NCI-H82 treated with DMSO at 0.1 percent for 48 hours (cell line): ENCODE results near the gene ZMYM2.
"Not testable (repeated sequence)": the region's sequence is repeated elsewhere in the genome, so short reads cannot be mapped to it uniquely, and the experiment has no call there.

Experiments used
- DNase-seq: peaks from one replicate; lab custom pipeline; 2025; ENCODE audit not compliant: unreplicated experiment; lab: John Stamatoyannopoulos, UW

The ZMYM2 gene

DNA sequence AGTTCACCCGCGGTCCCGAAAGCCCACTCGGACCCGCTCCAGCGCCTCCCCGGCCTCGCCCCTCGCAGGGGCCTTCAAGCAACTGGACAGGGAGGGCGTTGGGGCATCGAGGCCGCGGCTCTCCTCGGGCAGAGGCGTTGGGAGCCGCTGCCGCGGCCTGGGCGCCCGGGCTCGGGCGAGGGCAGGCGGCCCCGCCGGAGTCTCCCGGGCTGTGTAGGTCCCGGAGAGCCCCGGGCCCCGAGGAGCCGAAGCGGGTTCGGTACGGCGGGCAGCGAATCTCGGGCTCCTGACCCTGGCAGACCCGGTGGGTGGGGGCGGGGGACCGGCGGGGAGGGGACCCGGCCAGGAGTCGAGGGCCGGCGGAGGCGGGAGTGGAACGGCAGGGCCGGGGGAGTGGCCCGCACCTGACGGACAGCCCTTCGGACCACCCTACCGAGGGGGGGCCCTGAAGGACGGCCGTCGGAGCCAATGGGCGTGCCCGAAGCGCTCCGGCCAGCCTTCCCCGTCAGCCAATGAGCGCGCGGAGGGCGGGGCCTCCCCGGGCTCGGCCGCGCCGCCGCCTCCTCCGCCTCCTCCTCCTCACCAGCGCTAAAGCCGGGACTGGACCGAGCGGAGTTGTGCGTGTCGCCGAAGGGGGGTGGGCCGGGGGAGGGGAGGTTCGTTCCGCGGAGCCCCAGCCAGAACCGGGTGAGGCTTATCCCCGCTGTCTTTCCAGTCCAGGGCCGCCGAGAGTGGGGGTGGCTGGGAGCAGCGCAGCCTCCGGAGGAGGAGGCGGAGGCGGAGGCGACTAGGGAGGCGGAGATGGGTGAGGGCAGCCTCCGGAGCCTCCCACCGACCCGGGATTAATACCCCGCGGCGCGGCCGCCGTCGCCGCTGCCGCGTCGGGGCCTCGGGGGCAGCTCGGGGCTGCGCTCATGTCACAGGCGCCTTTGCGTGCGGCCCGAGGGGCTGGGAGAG is at the start of gene ZMYM2:
Gene ZMYM2 (plus strand): TSS at position 573 of the 957 bp plus-strand sequence. CDS start 34,346 bp downstream, outside the sequence.
- DNase-seq, result peak; percentile 86

DNA sequence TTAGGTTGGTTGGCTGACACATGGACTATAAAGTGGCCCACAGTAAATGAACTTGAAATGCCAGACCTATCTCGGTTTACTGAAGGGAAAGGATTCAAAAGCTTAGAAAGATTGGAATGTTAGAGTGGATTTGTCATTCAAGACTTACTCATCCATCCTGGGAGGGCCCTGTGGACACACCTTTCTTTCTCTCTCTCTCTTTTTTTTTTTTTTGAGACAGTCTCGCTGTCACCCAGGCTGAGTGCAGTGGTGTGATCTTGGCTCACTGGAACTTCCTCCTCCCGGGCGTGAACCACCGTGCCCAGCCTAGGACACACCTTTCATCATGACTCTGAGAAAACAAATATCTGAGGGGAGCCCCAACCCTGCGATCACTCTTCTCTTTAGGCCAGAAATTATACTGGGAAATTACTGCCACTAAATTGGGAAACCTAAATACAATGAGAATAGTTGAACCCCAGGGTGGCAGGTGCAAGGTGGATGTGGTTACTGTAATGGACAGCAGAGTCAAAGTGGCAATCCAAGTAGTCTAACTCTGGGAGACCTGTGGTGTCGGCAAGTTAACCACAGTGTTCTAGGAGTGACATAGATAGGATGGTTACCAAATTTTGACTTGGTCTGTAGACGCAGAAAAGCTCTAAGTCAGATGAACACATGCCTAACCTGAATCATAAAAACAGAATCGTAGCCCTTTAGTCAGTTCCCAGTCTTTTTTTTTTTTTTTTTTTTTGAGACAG is 48.0 kb upstream of the ZMYM2 start:
- no peak for DNase-seq

- DNase-seq, result peak; percentile 46
Observed at GRCh38 chr13:19927117-19927748, 31.3 kb upstream of the ZMYM2 start.

GRCh38 chr13:19940106-19940505 is 18.4 kb upstream of the ZMYM2 start:
- no peak for DNase-seq

DNA sequence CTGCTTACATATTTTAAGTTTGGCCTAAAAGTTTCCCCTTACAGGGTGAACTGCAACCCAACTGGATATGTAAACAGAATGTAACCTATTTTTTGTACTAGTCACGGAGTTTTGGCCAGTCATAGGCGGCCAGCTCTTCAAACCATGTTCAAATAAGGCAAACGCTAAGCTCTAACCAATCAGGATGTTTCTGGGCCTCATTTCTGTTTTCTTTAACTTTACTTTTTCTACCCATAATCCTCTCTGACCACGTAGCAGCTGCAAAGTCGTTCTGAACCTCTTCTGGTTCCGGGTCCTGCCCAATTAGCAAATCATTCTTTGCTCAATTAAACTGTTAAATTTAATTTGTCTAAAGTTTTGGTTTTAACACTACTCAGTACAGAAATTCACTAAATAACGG is 8.2 kb upstream of the ZMYM2 start:
- no peak for DNase-seq

- DNase-seq, result no peak
Observed at GRCh38 chr13:19952850-19953249, 5.7 kb upstream of the ZMYM2 start.

- no peak for DNase-seq
Observed at GRCh38 chr13:19955873-19956559, 2.5 kb upstream of the ZMYM2 start.

DNA sequence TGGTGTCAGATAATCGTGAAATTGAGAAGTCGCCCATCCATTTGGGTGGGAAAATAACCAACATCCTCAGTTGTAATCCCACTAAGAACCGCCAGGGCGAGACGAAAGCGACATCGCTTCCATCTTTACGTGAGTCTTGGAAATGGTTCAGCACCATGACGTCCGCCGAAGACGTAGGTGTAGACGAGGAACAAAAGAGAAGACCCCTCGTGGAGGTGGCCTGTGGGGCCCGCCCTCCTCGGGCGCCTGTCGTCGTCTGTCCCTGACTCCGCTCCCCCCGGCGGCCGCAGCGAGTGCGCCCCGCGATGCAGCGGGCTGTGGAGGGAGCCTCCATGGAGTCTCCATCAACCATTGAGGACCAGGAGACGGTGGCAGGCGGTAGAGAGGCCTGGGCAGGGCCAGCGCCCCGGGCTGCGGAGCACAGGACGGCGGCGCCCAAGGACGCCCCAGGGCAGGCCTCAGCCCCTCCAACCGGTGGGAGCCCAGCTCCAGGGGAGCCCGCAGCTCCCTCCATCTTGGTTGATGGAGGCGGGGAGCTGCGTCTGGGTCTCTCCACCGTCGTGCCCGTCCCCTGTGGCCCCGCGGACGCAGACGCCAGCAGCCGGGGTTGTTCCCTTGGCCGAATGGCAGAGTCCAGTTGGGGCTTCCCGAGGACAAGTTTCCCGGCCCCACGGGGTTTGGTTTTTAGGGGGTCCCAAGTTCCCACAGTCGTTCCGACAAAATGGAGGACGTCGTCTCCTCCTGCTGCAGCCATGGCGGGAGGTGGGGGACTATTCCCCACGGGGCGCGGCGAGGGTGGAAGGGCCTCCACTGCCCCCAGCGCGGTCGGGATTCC is 990 bp upstream of the ZMYM2 start:
- DNase-seq, result peak; percentile 35

DNA sequence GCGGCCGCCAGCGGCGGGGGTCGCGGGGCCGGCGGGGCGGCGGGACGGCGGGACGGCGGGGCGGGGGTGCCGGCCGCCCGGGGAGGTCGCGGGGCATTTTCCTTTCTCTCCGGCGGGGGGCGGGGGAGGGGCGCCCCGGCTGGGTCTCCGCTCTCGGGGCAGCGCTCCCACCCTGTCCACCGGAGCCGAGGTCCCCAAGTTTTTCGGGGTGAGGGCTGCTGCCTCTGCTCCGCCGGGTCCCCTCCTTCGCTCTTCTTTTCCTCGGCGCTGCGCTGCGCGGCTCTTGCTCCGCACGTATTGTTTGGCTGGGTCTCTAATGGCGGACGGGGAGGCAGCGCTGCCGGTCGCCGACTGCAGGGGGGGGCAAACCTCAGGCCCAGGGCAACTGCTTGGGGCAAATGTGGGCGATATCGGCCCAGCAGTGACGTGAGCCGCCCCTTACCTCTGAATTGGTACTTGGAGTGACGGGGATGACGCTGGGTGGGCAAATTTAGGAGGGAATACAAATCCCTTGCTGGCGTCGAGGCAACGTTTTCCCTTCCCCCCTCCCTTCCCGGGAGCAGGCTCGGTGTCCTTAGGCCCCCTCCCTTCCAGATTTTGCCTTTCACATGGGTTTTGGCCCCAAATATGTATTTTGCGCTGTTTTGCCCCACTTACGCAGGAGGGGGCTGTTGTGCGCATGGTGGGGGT is 759 bp downstream of the ZMYM2 start:
- no peak for DNase-seq

GRCh38 chr13:19959831-19960652 is 1.5 kb downstream of the ZMYM2 start:
- peak; percentile 94 for DNase-seq

DNA sequence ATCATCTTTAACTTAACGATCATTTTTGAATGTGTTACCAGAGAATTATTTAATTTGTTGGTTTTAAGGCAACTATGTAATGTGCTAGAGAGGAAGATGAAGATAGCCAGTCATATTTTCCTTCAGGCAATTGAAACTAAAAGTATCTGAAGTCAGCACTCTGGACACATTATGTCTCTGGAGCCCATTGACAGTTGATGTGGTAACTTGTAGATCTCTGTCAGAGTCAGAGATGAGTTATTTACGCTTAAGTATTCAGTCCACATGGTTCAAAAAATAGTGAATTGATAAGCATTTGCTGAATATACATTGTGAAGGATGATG is 2.1 kb downstream of the ZMYM2 start:
- DNase-seq, result no peak

- no peak for DNase-seq
Observed at GRCh38 chr13:19961489-19961888, 3.0 kb downstream of the ZMYM2 start.

DNA sequence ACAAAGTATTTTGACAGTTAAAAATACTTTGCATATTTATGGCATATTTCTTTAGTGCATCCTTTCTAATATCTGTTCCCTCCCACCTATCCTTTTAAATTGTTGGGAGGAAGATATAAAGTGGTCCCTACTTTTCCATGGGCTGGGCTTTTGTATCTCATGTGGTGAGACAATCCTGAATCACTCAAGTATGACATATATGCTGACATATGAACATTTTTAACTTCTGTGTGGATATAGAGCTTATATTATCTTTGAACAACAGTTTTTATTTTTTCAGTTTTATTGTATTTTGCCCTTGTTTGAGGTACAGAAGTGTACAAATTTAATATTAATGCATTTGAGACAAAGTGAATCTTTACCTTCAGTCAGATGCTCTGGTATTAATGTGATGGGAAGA is 3.4 kb downstream of the ZMYM2 start:
- no peak for DNase-seq

DNA sequence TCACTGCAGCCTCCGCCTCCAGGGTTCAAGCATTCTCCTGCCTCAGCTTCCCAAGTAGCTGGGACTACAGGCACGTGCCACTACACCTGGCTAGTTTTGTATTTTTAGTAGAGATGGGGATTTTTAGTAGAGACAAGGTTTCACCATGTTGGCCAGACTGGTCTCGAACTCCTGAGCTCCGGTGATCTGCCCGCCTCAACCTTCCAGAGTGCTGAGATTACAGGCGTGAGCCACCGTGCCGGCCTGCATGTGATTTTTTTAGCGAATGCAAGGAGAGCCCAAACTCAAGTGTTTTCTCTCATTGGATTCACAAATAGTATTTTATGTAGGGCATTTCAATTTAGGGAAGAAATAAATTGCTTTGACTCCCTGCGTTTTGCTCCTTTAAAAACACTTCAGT is 4.4 kb downstream of the ZMYM2 start:
- DNase-seq, result no peak

DNA sequence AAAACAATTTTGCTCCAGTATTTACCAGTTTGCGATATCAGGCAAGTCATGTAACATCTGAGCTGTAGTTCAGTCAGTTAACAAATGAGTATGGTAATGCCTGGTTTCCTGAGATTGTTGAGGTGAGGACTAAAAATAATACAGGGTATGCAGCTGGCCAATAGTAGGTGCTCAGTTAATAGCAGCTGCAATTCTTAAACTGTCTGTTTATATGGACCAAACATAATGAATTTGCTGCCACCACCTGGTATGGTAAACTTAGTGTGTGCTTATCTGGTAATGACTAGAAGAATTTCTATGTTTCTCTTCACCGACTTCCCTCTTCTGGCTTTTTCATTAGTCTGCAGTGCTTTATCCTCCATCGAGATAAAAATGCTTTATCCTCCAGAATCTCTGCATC is 9.1 kb downstream of the ZMYM2 start:
- DNase-seq, result no peak

DNA sequence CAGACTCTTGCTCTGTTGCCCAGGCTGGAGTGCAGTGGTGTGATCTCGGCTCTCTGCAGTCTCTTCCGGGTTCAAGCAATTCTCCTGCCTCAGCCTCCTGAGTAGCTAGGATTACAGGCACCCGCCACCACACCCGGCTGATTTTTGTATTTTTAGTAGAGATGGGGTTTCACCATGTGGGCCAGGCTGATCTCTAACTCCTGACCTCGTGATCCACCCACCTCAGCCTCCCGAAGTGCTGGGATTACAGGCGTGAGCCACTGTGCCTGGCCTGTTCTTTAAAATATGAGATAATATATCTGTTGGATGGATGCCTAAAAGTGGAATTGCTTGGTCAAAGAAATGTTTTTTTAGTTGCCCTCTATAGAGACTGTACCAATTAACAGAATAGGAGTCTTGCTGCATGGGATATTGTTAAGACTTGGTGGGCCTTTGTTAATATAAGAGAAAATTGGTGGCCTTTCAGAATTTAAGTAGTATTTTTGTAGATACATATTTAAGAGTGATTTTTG is 16.0 kb downstream of the ZMYM2 start:
- not testable (repeated sequence) for DNase-seq

- DNase-seq, result no peak
Observed at GRCh38 chr13:19978831-19979437, 20.4 kb downstream of the ZMYM2 start.

DNA sequence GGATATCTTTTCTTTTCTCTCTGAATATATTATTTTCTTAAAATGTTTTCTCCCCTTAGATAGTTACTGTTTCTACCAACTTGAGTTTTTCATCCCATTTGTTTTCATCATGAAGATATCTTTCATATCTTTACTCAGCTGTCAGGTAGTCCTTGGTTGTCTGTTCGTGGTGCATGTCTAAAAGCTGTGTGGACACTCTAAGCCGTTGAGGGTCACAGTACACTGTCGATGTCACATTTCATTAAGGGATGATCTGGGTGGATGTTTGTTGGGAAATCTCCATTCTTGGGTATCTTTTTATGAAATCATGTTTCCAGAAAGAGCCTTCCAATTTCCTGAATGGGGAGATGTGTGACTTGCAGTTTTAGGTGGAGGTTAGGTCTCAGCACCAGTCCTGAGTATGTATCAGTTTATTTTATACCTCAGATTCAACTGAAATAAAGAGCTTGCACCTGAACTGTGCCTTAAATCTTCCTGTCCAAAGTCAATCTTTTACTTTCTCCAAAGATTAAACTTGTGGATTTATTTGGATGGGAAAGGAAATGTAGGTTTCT is 23.2 kb downstream of the ZMYM2 start:
- no peak for DNase-seq
